RPMI7951 (cell line): ENCODE measurements around the gene GALNT17. TPM values are rescaled to one million over a fixed set of nuclear protein-coding genes. Genes with fewer than 3 reads are reported as not detected.

ENCODE experiments used
- DNase-seq: peaks from one replicate; pipeline ENCODE4 v3.0.0-alpha.2; 2012; ENCODE audit warnings: low read depth
- total RNA-seq: library from RNA; depleted of rRNA; stranded (reverse); fragments of >200 nt; shearing (Covaris generic); gene quantifications from 2 replicates; pipeline ENCODE4 v1.2.3, GENCODE V29; 2014

Gene GALNT17
- total RNA-seq, 1 experiment from 2014 or later: not detected

GRCh38 chr7:71339924-71340323, 208.0 kb downstream of the GALNT17 start:
- DNase-seq: no peak

- DNase-seq: no peak
These were observed 210.3 kb downstream of the GALNT17 start for GRCh38 chr7:71342202-71342601.

- DNase-seq: no peak
These were observed 211.1 kb downstream of the GALNT17 start for GRCh38 chr7:71343039-71343438.

- no peak for DNase-seq
These were observed 211.9 kb downstream of the GALNT17 start for GRCh38 chr7:71343892-71344291.

- no peak for DNase-seq
These were observed 213.4 kb downstream of the GALNT17 start for GRCh38 chr7:71345117-71345884.

GRCh38 chr7:71348821-71349681, 217.1 kb downstream of the GALNT17 start:
- no peak for DNase-seq

- DNase-seq: no peak
These were observed 217.9 kb downstream of the GALNT17 start for GRCh38 chr7:71349682-71350481.

GRCh38 chr7:71350680-71351079, 218.7 kb downstream of the GALNT17 start:
- no peak for DNase-seq

- DNase-seq: no peak
These were observed 222.8 kb downstream of the GALNT17 start for GRCh38 chr7:71354716-71355115.

GRCh38 chr7:71361451-71362032, 229.6 kb downstream of the GALNT17 start:
- no peak for DNase-seq

GRCh38 chr7:71362240-71362639, 230.3 kb downstream of the GALNT17 start:
- no peak for DNase-seq

GRCh38 chr7:71363223-71363622, 231.3 kb downstream of the GALNT17 start:
- DNase-seq: no peak

GRCh38 chr7:71363627-71364026, 231.7 kb downstream of the GALNT17 start:
- no peak for DNase-seq

- no peak for DNase-seq
These were observed 232.6 kb downstream of the GALNT17 start for GRCh38 chr7:71364551-71364950.

- no peak for DNase-seq
These were observed 241.0 kb downstream of the GALNT17 start for GRCh38 chr7:71372991-71373390.

GRCh38 chr7:71377062-71377461, 245.1 kb downstream of the GALNT17 start:
- DNase-seq: no peak

GRCh38 chr7:71377469-71377868, 245.5 kb downstream of the GALNT17 start:
- DNase-seq: no peak

- no peak for DNase-seq
These were observed 252.2 kb downstream of the GALNT17 start for GRCh38 chr7:71384094-71384493.

GRCh38 chr7:71385330-71385729, 253.4 kb downstream of the GALNT17 start:
- DNase-seq: no peak

GRCh38 chr7:71386152-71386785, 254.3 kb downstream of the GALNT17 start:
- DNase-seq: no peak

GRCh38 chr7:71388181-71388580, 256.2 kb downstream of the GALNT17 start:
- DNase-seq: no peak
